PC-3 (cell line): Measurements from ENCODE around the gene CTSD. TPM values are rescaled to one million over a fixed set of nuclear protein-coding genes. Genes with fewer than 3 reads are reported as not detected.

Source experiments
- ATAC-seq: fragments of 200-7000 bp; cut with Tn5 transposase; 2 replicates; pipeline ENCODE4 v1.9.1; 2020; ENCODE audit warnings: mild to moderate bottlenecking, moderate library complexity
- BruUV-seq: library from RNA; stranded (reverse); fragments of 400-500 nt; replicated peaks from 2 replicates; lab custom pipeline; 2021; lab: Mats Ljungman, UMichigan
- CTCF ChIA-PET: fragments of 300-600 bp; sonication (Branson Sonifier 250); formaldehyde crosslinking; loops from one replicate; lab custom pipeline; 2022; ENCODE audit warnings: antibody characterized with exemption; lab: Charles Lee
- POLR2A ChIA-PET: fragments of 300-600 bp; sonication (Branson Sonifier 250); formaldehyde crosslinking; loops from one replicate; lab custom pipeline; 2022; ENCODE audit warnings: antibody characterized with exemption; ENCODE audit not compliant: unreplicated experiment; lab: Charles Lee
- DNase-seq: peaks from one replicate; pipeline ENCODE4 v3.0.0-alpha.2; 2015
- H2AFZ ChIP-seq: fragments of 300-600 bp; sonication (generic); 2 replicates; pipeline ENCODE4 v1.6.0; 2016; ENCODE audit warnings: antibody characterized with exemption, low read length
- H3F3A ChIP-seq: fragments of 300-600 bp; sonication (generic); one replicate; pipeline ENCODE4 v1.6.0; 2017; ENCODE audit warnings: antibody characterized with exemption, low read length, control low read depth, mild to moderate bottlenecking; ENCODE audit not compliant: unreplicated experiment
- H3K27ac ChIP-seq: fragments of 300-600 bp; sonication (generic); 2 replicates; pipeline ENCODE4 v1.5.1; 2016; ENCODE audit warnings: mild to moderate bottlenecking, low read length
- H3K27me3 ChIP-seq: fragments of 300-600 bp; sonication (generic); 2 replicates; pipeline ENCODE4 v1.6.1; 2016; ENCODE audit warnings: low read length, mixed read lengths
- H3K36me3 ChIP-seq: fragments of 300-600 bp; sonication (generic); 2 replicates; pipeline ENCODE4 v1.6.1; 2016; ENCODE audit warnings: low read depth, mixed run types, low read length, mixed read lengths
- H3K4me1 ChIP-seq: fragments of 300-600 bp; sonication (generic); 2 replicates; pipeline ENCODE4 v1.5.1; 2016; ENCODE audit warnings: low read length; ENCODE audit not compliant: insufficient read depth
- H3K4me2 ChIP-seq: fragments of 300-600 bp; sonication (generic); 2 replicates; pipeline ENCODE4 v1.6.0; 2016; ENCODE audit warnings: low read length
- H3K4me3 ChIP-seq: fragments of 300-600 bp; sonication (generic); 2 replicates; pipeline ENCODE4 v1.5.1; 2016; ENCODE audit warnings: mild to moderate bottlenecking, low read length, mixed read lengths
- H3K79me2 ChIP-seq: fragments of 300-600 bp; sonication (generic); 2 replicates; pipeline ENCODE4 v1.6.1; 2017; ENCODE audit warnings: low read length, mixed read lengths
- H3K9ac ChIP-seq: fragments of 300-600 bp; sonication (generic); 2 replicates; pipeline ENCODE4 v1.6.0; 2016; ENCODE audit warnings: mild to moderate bottlenecking, low read length
- H3K9me2 ChIP-seq: fragments of 300-600 bp; sonication (generic); replicated peaks from 2 replicates; pipeline ENCODE4 v1.6.1; 2016; ENCODE audit warnings: mixed run types, low read length, mixed read lengths
- H3K9me3 ChIP-seq: fragments of 300-600 bp; sonication (generic); 2 replicates; pipeline ENCODE4 v1.6.1; 2016; ENCODE audit warnings: low read length, mixed read lengths
- H4K20me1 ChIP-seq: fragments of 300-600 bp; sonication (generic); 2 replicates; pipeline ENCODE4 v1.6.1; 2016; ENCODE audit warnings: low read length, mixed read lengths
- CTCF ChIP-seq: fragments of 300-600 bp; sonication (generic); conservative IDR thresholded peaks from 2 replicates; pipeline ENCODE4 v1.5.1; 2017; ENCODE audit warnings: antibody characterized with exemption, low read depth, mild to moderate bottlenecking, low read length
- EZH2 ChIP-seq: fragments of 300-600 bp; sonication (generic); IDR thresholded peaks from one replicate; pipeline ENCODE4 v1.6.1; 2017; ENCODE audit warnings: antibody characterized with exemption, mild to moderate bottlenecking, low read length; ENCODE audit not compliant: unreplicated experiment
- EZH2phosphoT487 ChIP-seq: fragments of 300-600 bp; sonication (generic); IDR thresholded peaks from 2 replicates; pipeline ENCODE4 v1.6.1; 2018; ENCODE audit warnings: mild to moderate bottlenecking, antibody characterized with exemption, low read length, borderline replicate concordance
- intact Hi-C: fragments of 100-400 bp; cut with micrococcal nuclease; formaldehyde crosslinking; loops from 2 replicates; pipeline ENCODE4 v1.9.0; 2023
- total RNA-seq: library from RNA; depleted of rRNA; stranded (reverse); fragments of >200 nt; gene quantifications from 2 replicates; pipeline ENCODE4 v1.2.3, GENCODE V29; 2014

The CTSD gene
- total RNA-seq, 1 experiment from 2014 or later = 308 TPM

- Histone ChIP-seq H3K27me3 (peaks cover 56% of the 10 kb centered on the region), H3F3A (no peaks in the 10 kb centered on the region), H3K4me1 (no peaks in the 10 kb centered on the region), H3K9me2 (no peaks in the 10 kb centered on the region), H3K9me3 (no peaks in the 10 kb centered on the region), H4K20me1 (no peaks in the 10 kb centered on the region), H3K27ac (no peak overlapping the region), H3K9ac (no peak overlapping the region), H3K4me2 (no peak overlapping the region), H3K4me3 (no peak overlapping the region), H3K36me3 (no peaks in the 10 kb centered on the region), H2AFZ (no peak overlapping the region), H3K79me2 (no peaks in the 10 kb centered on the region)
- no peak for ATAC-seq
- CTCF ChIA-PET = no interaction called here
- TF ChIP-seq EZH2 (no peak), EZH2phosphoT487 (no peak), CTCF (no peak)
- POLR2A ChIA-PET = no interaction called here
- DNase-seq = no peak
- BruUV-seq = no TSS peak
- intact Hi-C loops = loop anchor here (10.0 kb wide), 1 partner anchor 75 kb away; no protein-coding TSS in a partner anchor
These were observed 43.9 kb downstream of the CTSD start for GRCh38 chr11:1719781-1720180.

- ChIA-PET CTCF (no interaction called here), POLR2A (no interaction called here)
- Histone ChIP-seq H3K4me2 (no peak overlapping the region), H3K9ac (no peak overlapping the region), H3K27me3 (peaks cover 55% of the 10 kb centered on the region), H3K4me3 (no peak overlapping the region), H3K9me3 (no peaks in the 10 kb centered on the region), H3K36me3 (no peaks in the 10 kb centered on the region), H2AFZ (no peak overlapping the region), H3K79me2 (no peaks in the 10 kb centered on the region), H3K9me2 (no peaks in the 10 kb centered on the region), H3K27ac (no peak overlapping the region), H3F3A (no peaks in the 10 kb centered on the region), H3K4me1 (no peaks in the 10 kb centered on the region), H4K20me1 (no peaks in the 10 kb centered on the region)
- intact Hi-C loops = no loop called here
- DNase-seq = no peak
- no TSS peak for BruUV-seq
- no peak for TF ChIP-seq EZH2phosphoT487
- no peak for TF ChIP-seq EZH2
- no peak for TF ChIP-seq CTCF
- no peak for ATAC-seq
These were observed 45.4 kb downstream of the CTSD start for GRCh38 chr11:1718326-1718725.

- ChIA-PET POLR2A (no interaction called here), CTCF (no interaction called here)
- no peak overlapping the region for H3K4me2 ChIP-seq
- intact Hi-C loops = no loop called here
- no peaks in the 10 kb centered on the region for H3K4me1 ChIP-seq
- no peak for ATAC-seq
- no peaks in the 10 kb centered on the region for H3K9me2 ChIP-seq
- H3K4me3 ChIP-seq = no peak overlapping the region
- TF ChIP-seq CTCF (no peak), EZH2phosphoT487 (no peak), EZH2 (no peak)
- H4K20me1 ChIP-seq = no peaks in the 10 kb centered on the region
- H3K9me3 ChIP-seq = no peaks in the 10 kb centered on the region
- H3K36me3 ChIP-seq = no peaks in the 10 kb centered on the region
- no peak overlapping the region for H3K9ac ChIP-seq
- no peak for DNase-seq
- H2AFZ ChIP-seq = no peak overlapping the region
- no TSS peak for BruUV-seq
- no peak overlapping the region for H3K27ac ChIP-seq
- no peaks in the 10 kb centered on the region for H3F3A ChIP-seq
- no peaks in the 10 kb centered on the region for H3K79me2 ChIP-seq
- peaks cover 52% of the 10 kb centered on the region for H3K27me3 ChIP-seq
These were observed 46.0 kb downstream of the CTSD start for GRCh38 chr11:1717745-1718144.
